Type B pancreatic cell (in vitro differentiated cells): Measurements from ENCODE around the gene CABCOCO1. TPM values are rescaled to one million over a fixed set of nuclear protein-coding genes. Genes with fewer than 3 reads are reported as not detected.
"Not testable (repeated sequence)": the region's sequence is repeated elsewhere in the genome, so short reads cannot be mapped to it uniquely, and the experiment has no call there.

Source experiments
- DNase-seq: peaks from one replicate; pipeline ENCODE4 v3.0.0; 2021; ENCODE audit warnings: mixed read lengths; ENCODE audit not compliant: unreplicated experiment; ENCODE audit errors: extremely low spot score
- H3K27ac Mint-ChIP-seq: 2 replicates; pipeline ENCODE4 v1.8.0; 2021; ENCODE audit warnings: mild to moderate bottlenecking, mixed read lengths
- H3K27me3 Mint-ChIP-seq: 2 replicates; pipeline ENCODE4 v1.8.0; 2021; ENCODE audit warnings: mixed read lengths
- H3K36me3 Mint-ChIP-seq: 2 replicates; pipeline ENCODE4 v1.8.0; 2021; ENCODE audit warnings: mixed read lengths
- H3K4me1 Mint-ChIP-seq: one replicate; pipeline ENCODE4 v1.8.0; 2021; ENCODE audit warnings: mixed read lengths; ENCODE audit not compliant: unreplicated experiment
- H3K4me3 Mint-ChIP-seq: 2 replicates; pipeline ENCODE4 v1.8.0; 2021; ENCODE audit warnings: mild to moderate bottlenecking, mixed read lengths
- H3K9me3 Mint-ChIP-seq: 2 replicates; pipeline ENCODE4 v1.8.0; 2021; ENCODE audit warnings: mixed read lengths
- total RNA-seq: library from RNA; stranded (reverse); gene quantifications from 2 replicates; pipeline ENCODE4 v1.2.1, GENCODE V29; 2021; ENCODE audit warnings: low replicate concordance
- TF ChIP-seq, protein P1 (sequence below): fragments of 200-600 bp; sonication (generic); conservative IDR thresholded peaks from 2 replicates; pipeline ENCODE4 v1.5.0; 2021; ENCODE audit warnings: antibody characterized with exemption, mild to moderate bottlenecking

The CABCOCO1 gene
- total RNA-seq, 1 donor from 2014 or later, result not detected

DNA sequence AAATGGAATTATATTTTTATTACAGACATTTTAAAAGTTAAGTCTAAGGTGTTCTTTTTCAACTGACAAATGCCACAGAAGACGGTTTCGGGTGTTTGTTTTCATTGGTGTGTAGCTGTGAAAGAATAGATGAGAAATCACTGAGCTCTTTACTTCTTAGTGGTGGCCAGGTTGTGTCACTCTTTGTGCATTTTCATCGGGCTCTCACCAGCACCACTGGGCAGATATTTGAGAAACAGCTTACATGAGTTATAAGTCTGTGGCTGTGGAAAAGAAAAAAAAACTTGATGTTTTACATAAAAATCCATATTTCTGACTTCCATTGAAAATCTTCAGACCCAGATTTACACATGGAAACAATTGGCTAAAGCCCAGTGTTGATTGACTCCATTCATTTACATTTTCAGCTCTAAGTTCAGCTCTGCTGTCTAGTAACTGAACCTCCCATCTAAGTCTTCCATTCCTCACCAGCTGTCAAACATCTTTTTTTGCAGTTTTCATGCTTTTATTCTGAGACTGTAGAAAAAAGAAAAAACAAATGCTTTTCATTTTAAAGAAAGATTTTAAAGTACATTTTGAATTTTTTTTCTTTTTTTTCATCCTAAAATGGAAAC is 22.3 kb downstream of the CABCOCO1 start:
- no peak for DNase-seq
- TF ChIP-seq, protein P1, sequence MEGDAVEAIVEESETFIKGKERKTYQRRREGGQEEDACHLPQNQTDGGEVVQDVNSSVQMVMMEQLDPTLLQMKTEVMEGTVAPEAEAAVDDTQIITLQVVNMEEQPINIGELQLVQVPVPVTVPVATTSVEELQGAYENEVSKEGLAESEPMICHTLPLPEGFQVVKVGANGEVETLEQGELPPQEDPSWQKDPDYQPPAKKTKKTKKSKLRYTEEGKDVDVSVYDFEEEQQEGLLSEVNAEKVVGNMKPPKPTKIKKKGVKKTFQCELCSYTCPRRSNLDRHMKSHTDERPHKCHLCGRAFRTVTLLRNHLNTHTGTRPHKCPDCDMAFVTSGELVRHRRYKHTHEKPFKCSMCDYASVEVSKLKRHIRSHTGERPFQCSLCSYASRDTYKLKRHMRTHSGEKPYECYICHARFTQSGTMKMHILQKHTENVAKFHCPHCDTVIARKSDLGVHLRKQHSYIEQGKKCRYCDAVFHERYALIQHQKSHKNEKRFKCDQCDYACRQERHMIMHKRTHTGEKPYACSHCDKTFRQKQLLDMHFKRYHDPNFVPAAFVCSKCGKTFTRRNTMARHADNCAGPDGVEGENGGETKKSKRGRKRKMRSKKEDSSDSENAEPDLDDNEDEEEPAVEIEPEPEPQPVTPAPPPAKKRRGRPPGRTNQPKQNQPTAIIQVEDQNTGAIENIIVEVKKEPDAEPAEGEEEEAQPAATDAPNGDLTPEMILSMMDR, result no peak
- Mint-ChIP-seq H3K27me3 (no peaks in the 10 kb centered on the region), H3K4me1 (no peaks in the 10 kb centered on the region), H3K9me3 (no peaks in the 10 kb centered on the region), H3K27ac (no peak overlapping the region), H3K36me3 (no peaks in the 10 kb centered on the region), H3K4me3 (no peak overlapping the region)

DNA sequence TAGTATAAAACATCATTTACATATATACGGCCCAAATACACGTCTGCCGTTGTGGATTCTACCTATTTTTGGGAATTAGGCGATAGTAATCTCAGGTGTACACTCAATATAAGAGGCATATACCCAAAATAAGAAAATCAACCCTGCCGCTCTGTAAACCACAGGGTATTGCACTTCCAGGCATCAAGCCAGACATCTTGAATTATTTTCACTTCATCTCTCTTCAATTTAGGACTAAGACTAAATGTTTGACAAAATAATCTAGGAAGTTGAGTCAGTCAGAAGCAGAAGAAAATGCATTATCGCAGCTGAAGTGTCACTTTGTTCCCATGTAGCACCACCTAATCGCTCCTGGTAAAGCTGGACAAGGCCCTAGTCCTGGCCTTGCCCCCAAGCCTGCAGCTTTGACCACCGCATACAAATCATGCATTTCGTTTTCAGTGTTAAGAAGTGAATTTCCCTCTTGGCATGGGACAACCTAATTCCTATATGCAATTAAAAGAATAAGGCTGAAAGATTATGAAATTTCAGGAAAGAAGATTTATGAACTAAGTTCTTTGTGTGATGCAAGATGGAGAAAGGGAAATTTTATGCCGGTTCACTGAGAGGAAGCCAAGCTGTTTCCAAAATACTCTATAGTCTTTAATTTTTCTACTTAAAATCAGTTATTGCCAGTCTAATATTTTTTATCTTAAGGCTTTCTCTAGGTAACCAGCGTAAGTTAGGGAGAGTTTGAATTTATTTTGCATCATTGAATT is 26.0 kb downstream of the CABCOCO1 start:
- no peak overlapping the region for H3K4me3 Mint-ChIP-seq
- H3K27me3 Mint-ChIP-seq, result no peaks in the 10 kb centered on the region
- no peaks in the 10 kb centered on the region for H3K36me3 Mint-ChIP-seq
- H3K27ac Mint-ChIP-seq, result no peak overlapping the region
- no peaks in the 10 kb centered on the region for H3K4me1 Mint-ChIP-seq
- DNase-seq, result no peak
- TF ChIP-seq, protein P1, result no peak
- H3K9me3 Mint-ChIP-seq, result no peaks in the 10 kb centered on the region

DNA sequence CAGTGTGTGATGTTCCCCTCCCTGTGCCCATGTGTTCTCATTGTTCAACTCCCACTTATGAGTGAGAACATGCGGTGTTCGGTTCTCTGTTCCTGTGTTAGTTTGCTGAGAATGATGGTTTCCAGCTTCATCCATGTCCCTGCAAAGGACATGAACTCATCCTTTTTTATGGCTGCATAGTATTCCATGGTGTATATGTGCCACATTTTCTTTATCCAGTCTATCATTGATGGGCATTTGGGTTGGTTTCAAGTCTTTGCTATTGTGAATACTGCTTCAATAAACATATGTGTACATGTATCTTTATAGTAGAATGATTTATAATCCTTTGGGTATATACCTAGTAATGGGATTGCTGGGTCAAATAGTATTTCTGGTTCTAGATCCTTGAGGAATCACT is 28.9 kb downstream of the CABCOCO1 start:
- H3K9me3 Mint-ChIP-seq, DNase-seq, H3K4me1 Mint-ChIP-seq, H3K27me3 Mint-ChIP-seq, H3K4me3 Mint-ChIP-seq, H3K27ac Mint-ChIP-seq, H3K36me3 Mint-ChIP-seq: not testable (repeated sequence)

DNA sequence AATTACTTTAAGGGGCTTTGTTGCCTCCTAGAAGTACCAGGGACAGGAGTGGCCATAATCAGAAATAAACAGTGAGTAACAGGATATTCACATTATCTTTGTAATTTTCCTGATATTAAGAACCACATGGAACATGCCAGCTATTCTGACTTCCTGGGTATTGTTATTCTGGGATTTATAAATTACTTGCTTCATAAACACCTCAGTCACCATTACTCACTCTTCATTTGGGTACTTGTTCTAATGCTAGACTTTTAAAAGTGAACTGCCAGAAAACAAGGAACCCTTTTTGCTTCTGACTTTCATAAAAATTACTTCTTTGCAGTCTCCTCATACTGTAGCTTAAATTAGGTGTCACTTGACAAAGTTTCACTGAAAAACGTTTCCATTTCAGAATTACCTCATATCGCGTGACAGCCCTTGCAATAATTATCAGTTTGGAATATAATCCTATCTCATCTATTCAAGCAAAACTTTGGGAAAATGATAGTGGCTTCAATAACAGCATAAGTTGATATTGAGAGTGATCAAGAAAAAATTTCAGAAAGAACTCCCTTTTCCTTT is 29.8 kb downstream of the CABCOCO1 start:
- DNase-seq, result no peak
- no peak overlapping the region for H3K27ac Mint-ChIP-seq
- H3K4me1 Mint-ChIP-seq, result no peaks in the 10 kb centered on the region
- H3K9me3 Mint-ChIP-seq, result no peaks in the 10 kb centered on the region
- TF ChIP-seq, protein P1, result no peak
- no peaks in the 10 kb centered on the region for H3K27me3 Mint-ChIP-seq
- no peaks in the 10 kb centered on the region for H3K36me3 Mint-ChIP-seq
- H3K4me3 Mint-ChIP-seq, result no peak overlapping the region

DNA sequence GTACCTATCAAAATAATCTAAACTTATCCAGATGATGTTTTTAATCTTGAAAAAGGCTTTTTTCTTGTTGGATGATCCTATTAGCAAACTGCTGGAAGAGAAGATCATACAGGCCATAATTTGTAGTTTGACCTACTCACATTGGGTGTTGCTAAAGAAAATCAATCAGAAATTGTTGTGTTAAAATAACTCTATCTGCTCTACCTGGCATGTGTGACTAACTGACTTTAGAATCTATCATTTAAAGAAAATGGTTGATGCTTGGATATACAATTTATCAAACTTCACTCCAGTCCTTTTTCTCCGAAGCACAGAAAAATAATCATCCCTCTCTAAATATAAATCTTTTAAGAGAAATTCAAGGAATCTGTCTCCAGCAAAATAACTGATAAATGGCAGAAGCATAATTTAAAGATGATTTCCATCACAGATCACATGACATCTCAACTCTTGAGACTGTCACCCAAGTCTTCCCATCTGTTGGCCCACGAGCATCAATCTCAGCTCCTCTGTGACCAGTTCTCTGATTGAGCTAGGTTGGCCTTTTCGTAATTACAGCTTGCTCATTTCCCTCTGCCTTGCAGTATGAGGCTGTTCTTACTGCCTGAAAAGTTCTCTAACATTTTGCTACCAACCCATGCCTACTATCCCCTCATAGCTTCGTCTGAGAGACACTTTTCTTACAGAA is 36.4 kb downstream of the CABCOCO1 start:
- DNase-seq, result no peak
- Mint-ChIP-seq H3K9me3 (no peaks in the 10 kb centered on the region), H3K36me3 (no peaks in the 10 kb centered on the region), H3K27me3 (no peaks in the 10 kb centered on the region), H3K27ac (no peak overlapping the region), H3K4me1 (no peaks in the 10 kb centered on the region), H3K4me3 (no peak overlapping the region)
- TF ChIP-seq, protein P1, result no peak
